Natural killer cell treated with Interleukin-12 subunit alpha and Interleukin-12 subunit beta and Interleukin-15 and Interleukin-18, amount 100 ng/mL, for 72 hours (primary cell): Measurements from ENCODE around the gene SRGAP2C. TPM values are rescaled to one million over a fixed set of nuclear protein-coding genes. Genes with fewer than 3 reads are reported as not detected.
"Not testable (repeated sequence)": the region's sequence is repeated elsewhere in the genome, so short reads cannot be mapped to it uniquely, and the experiment has no call there.

Experiments
- ATAC-seq, 2 donors: fragments of 150-1000 bp; cut with Tn5 transposase in 1 of 2; sonication (Bioruptor Pico), chemical (Tn5 transposase) in 1 of 2; 2 replicates each; pipeline ENCODE4 v1.10.0; 2021
- DNase-seq: peaks from one replicate; pipeline ENCODE4 v3.0.0; 2022; ENCODE audit warnings: low spot score
- H3K27ac Mint-ChIP-seq, 2 donors: 1 replicate in 1 of 2; 2 replicates in 1 of 2; pipeline ENCODE4 v1.8.0; 2022; ENCODE audit warnings: mixed read lengths in 2 of 2, mild to moderate bottlenecking in 1 of 2, moderate library complexity in 1 of 2
- H3K27me3 Mint-ChIP-seq, 2 donors: 1 replicate in 1 of 2; 2 replicates in 1 of 2; pipeline ENCODE4 v1.8.0; 2022; ENCODE audit warnings: mixed read lengths in 2 of 2
- H3K36me3 Mint-ChIP-seq: one replicate; pipeline ENCODE4 v1.8.0; 2022; ENCODE audit warnings: mixed read lengths
- H3K4me1 Mint-ChIP-seq, 2 donors: 1 replicate in 1 of 2; 2 replicates in 1 of 2; pipeline ENCODE4 v1.8.0; 2022; ENCODE audit warnings: low read depth in 2 of 2, mixed read lengths in 2 of 2, mild to moderate bottlenecking in 1 of 2
- H3K4me3 Mint-ChIP-seq: one replicate; pipeline ENCODE4 v1.8.0; 2022; ENCODE audit warnings: mixed read lengths
- H3K9me3 Mint-ChIP-seq: 2 replicates; pipeline ENCODE4 v1.8.0; 2022; ENCODE audit warnings: mixed read lengths
- total RNA-seq, 2 donors: library from RNA; stranded (reverse); gene quantifications; one replicate each; pipeline ENCODE4 v1.2.3, GENCODE V29; 2022

SRGAP2C gene
- total RNA-seq, 2 donors from 2014 or later, result 39.3 to 74.3 TPM

DNA sequence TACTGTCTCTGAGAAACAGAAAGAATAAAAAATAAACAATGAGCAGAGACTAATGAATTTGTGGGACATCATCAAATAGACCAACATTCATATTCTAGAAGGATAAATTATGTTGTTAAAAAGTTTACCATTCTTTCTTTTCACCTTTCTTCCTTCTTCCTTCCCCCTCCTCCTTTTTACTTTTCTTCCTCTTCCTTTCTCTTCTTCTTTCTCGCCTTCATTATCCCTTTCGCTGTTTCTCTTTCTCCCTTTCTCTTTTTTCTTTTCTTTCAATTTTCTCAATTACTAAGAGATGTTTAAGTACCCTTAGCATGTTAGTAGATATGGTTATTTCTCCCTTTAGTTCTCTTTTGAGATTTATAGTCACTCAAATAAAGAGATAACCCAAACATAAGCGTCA lies 207.4 kb downstream of the SRGAP2C start:
- H3K36me3 Mint-ChIP-seq, DNase-seq, ATAC-seq, H3K27ac Mint-ChIP-seq, H3K27me3 Mint-ChIP-seq, H3K4me1 Mint-ChIP-seq, H3K9me3 Mint-ChIP-seq, H3K4me3 Mint-ChIP-seq: not testable (repeated sequence)

DNA sequence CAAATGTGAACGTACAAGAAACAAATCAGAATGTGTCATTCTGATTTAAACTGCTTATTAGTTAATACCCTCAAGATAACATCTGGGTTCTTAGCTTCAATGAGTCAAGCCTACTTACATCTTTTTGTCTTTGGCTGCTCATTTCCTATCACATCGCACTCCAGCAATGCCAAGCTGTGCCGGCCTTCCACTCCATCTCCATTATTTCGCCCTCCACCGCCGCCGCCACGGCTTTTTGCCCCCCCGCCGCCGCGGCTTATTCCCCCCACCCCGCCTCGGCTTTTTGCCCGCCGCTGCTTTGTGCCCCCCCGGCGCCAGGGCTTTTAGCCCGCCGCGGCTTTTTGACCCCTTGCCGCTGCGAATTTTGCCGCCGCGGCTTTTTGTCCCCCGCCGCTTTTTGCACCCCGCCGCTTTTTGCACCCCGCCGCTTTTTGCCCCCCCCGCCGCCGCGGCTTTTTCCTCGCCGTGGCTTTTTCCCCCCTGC lies 211.0 kb downstream of the SRGAP2C start:
- H3K9me3 Mint-ChIP-seq, ATAC-seq, DNase-seq: not testable (repeated sequence)
- Mint-ChIP-seq H3K4me1 (peaks cover 10 to 13% of the 10 kb centered on the region in 2 donors), H3K27ac (peak overlapping the region in 1 of 2 donors; percentile 65), H3K27me3 (peaks cover 10 to 12% of the 10 kb centered on the region in 2 donors), H3K4me3 (peak overlapping the region; percentile 65), H3K36me3 (peaks cover 11% of the 10 kb centered on the region)

DNA sequence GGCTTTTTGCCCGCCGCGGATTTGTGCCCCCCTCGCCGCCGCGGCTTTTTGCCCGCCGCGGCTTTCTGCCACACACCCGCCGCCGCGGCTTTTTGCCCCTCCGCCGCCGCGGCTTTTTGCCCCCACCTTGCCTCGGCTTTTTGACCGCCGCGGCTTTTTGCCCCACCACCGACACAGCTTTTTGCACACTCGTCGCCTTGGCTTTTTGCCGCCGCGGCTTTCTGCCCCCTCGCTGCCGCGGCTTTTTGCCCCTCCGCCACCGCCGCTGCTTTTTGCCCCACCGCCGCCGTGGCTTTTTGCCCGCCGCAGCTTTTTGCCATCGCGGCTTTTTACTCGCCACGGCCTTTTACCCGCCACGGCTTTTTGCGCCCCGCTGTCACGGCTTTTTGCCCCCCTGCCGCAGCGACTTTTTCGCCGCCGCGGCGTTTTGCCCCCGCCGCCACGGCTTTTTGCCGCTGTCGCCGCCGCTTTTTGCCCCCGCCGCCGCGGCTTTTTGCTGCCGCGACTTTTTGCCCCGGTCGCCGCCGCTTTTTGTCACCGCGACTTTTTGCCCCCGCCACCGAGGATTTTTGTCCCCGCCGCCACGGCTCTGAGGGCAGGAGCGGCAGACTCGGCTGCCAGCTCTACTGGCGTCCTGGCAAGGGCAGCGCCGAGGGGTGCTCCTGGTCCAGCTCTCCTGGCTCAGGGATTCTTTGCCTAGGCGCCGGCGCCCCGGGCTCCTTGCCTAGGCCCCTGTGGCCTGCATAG lies 211.7 kb downstream of the SRGAP2C start:
- ATAC-seq, result not testable (repeated sequence)
- peak; percentile 65 for DNase-seq
- Mint-ChIP-seq H3K4me1 (peaks cover 16 to 19% of the 10 kb centered on the region in 2 donors), H3K27ac (peak overlapping the region; percentile 78 to 84), H3K36me3 (peaks cover 19% of the 10 kb centered on the region), H3K4me3 (peak overlapping the region; percentile 82), H3K27me3 (peaks cover 15 to 19% of the 10 kb centered on the region in 2 donors), H3K9me3 (peaks cover 15% of the 10 kb centered on the region)

DNA sequence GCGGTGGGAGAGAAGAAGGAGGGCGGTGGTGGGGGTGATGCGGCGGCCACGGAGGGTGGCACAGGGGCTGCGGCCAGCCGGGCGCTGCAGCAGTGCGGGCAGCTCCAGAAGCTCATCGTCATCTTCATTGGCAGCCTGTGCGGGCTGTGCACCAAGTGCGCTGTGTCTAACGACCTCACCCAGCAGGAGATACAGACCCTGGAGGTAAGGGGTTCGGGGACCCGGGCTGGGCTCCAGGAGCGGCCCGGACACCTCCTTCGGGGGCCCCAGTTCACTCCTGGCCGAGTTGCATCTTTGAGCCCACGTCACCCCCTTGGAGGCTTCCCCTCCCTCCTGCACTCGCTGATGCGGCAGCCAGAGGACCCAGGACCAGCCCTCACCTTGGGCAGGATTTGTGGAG lies 212.3 kb downstream of the SRGAP2C start:
- Mint-ChIP-seq H3K27me3 (peaks cover 15 to 20% of the 10 kb centered on the region in 2 donors), H3K36me3 (peaks cover 19% of the 10 kb centered on the region), H3K4me3 (peak overlapping the region; percentile 82), H3K27ac (peak overlapping the region; percentile 78 to 84), H3K9me3 (peaks cover 15% of the 10 kb centered on the region), H3K4me1 (peaks cover 16 to 19% of the 10 kb centered on the region in 2 donors)
- not testable (repeated sequence) for DNase-seq, ATAC-seq

DNA sequence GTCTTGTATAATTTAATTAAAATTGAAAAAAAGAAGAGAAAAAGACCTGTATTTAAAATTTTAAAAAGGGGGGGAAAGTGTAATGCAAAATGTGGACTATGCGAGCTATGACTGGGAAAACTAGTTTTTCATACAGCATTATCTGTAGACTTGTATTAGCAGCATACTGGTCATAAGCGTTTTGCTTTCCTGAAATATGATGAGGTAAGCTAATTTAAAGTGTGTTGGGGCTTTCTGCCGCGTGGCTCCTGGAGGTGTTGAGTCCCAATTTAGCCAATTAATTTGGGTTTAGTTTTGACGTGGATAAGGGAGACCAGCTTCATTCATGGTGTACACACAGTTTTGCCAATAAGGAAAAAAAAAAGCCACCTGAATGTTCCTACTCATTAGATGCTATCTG lies 214.4 kb downstream of the SRGAP2C start:
- H3K4me3 Mint-ChIP-seq, DNase-seq, ATAC-seq, H3K27ac Mint-ChIP-seq: not testable (repeated sequence)
- Mint-ChIP-seq H3K9me3 (peaks cover 15% of the 10 kb centered on the region), H3K27me3 (peaks cover 15 to 20% of the 10 kb centered on the region in 2 donors), H3K4me1 (peaks cover 16 to 19% of the 10 kb centered on the region in 2 donors), H3K36me3 (peaks cover 19% of the 10 kb centered on the region)

DNA sequence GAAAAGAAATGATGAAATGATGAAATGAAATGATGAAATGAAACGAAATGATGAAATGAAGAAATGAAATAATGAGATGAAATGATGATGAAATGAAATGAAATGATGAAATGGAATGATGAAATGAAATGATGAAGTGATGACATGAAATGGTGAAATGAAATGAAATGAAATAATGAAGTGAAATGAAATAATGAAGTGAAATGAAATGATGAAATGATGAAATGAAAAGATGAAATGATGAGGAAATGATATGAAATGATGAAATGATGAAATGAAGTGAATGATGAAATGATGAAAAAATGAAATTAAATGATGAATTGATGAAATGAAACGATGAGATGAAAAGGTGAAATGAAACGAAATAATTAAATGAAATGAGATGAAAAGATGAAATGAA lies 215.3 kb downstream of the SRGAP2C start:
- Mint-ChIP-seq H3K36me3 (peaks cover 19% of the 10 kb centered on the region), H3K9me3 (peaks cover 15% of the 10 kb centered on the region), H3K27me3 (peaks cover 15 to 20% of the 10 kb centered on the region in 2 donors), H3K4me1 (peaks cover 16 to 19% of the 10 kb centered on the region in 2 donors), H3K27ac (peak overlapping the region; percentile 27 to 87), H3K4me3 (peak overlapping the region; percentile 5)
- DNase-seq, ATAC-seq: not testable (repeated sequence)

DNA sequence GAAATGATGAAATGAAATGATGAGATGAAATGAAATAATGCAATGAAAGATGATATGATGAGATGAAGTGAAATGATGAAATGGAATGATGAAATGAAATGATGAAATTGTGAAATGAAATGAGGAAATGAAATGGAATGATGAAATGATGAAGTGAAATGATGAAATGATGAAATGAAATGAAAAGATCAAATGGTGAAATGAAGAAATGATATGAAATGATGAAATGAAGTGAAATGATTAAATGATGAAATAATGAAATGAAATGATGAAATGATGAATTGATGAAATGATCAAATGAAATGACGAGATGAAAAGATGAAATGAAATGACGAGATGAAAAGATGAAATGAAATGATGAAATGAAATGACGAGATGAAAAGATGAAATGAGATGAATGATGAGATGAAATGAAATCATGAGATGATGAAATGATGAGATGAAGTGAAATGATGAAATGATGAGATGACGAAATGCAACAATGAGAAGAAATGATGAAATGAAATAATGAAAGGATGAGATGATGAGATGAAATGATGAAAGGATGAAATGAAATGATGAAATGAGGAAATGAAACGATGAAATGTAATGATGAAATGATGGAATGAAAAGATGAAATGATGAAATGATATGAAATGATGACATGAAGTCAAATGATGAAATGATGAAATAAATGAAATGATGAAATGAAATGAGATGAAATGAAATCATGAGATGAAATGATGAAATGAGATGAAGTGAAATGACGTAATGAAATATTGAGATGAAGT lies 216.0 kb downstream of the SRGAP2C start:
- ATAC-seq, DNase-seq: not testable (repeated sequence)
- peaks cover 16% of the 10 kb centered on the region in 2 donors for H3K4me1 Mint-ChIP-seq
- peaks cover 15 to 20% of the 10 kb centered on the region in 2 donors for H3K27me3 Mint-ChIP-seq
- H3K27ac Mint-ChIP-seq, result peak overlapping the region; percentile 27 to 87
- H3K36me3 Mint-ChIP-seq, result peaks cover 20% of the 10 kb centered on the region
- H3K4me3 Mint-ChIP-seq, result peak overlapping the region; percentile 5
- H3K9me3 Mint-ChIP-seq, result peaks cover 15% of the 10 kb centered on the region

DNA sequence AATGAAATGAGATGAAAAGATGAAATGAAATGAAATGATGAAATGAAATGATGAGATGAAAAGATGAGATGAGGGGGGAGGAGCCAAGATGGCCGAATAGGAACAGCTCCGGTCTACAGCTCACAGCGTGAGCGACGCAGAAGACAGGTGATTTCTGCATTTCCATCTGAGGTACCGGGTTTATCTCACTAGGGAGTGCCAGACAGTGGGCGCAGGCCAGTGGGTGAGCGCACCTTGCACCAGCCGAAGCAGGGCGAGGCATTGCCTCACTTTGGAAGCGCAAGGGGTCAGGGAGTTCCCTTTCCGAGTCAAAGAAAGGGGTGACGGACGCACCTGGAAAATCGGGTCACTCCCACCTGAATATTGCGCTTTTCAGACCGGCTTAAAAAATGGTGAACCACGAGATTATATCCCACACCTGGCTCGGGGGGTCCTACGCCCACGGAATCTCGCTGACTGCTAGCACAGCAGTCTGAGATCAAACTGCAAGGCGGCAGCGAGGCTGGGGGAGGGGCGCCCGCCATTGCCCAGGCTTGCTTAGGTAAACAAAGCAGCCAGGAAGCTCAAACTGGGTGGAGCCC lies 216.7 kb downstream of the SRGAP2C start:
- peaks cover 15 to 20% of the 10 kb centered on the region in 2 donors for H3K27me3 Mint-ChIP-seq
- H3K36me3 Mint-ChIP-seq, result peaks cover 23% of the 10 kb centered on the region
- H3K4me1 Mint-ChIP-seq, result peaks cover 16% of the 10 kb centered on the region in 2 donors
- peaks cover 15% of the 10 kb centered on the region for H3K9me3 Mint-ChIP-seq
- peak overlapping the region; percentile 27 to 87 for H3K27ac Mint-ChIP-seq
- not testable (repeated sequence) for DNase-seq, ATAC-seq
- H3K4me3 Mint-ChIP-seq, result peak overlapping the region; percentile 5

DNA sequence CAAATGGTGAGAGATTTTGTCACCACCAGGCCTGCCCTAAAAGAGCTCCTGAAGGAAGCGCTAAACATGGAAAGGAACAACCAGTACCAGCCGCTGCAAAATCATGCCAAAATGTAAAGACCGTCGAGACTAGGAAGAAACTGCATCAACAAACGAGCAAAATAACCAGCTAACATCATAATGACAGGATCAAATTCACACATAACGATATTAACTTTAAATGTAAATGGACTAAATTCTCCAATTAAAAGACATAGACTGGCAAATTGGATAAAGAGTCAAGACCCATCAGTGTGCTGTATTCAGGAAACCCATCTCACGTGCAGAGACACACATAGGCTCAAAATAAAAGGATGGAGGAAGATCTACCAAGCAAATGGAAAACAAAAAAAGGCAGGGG lies 218.5 kb downstream of the SRGAP2C start:
- not testable (repeated sequence) for ATAC-seq, H3K27ac Mint-ChIP-seq, DNase-seq, H3K4me3 Mint-ChIP-seq
- peaks cover 15 to 20% of the 10 kb centered on the region in 2 donors for H3K27me3 Mint-ChIP-seq
- peaks cover 16% of the 10 kb centered on the region in 2 donors for H3K4me1 Mint-ChIP-seq
- H3K36me3 Mint-ChIP-seq, result peaks cover 23% of the 10 kb centered on the region
- H3K9me3 Mint-ChIP-seq, result peaks cover 15% of the 10 kb centered on the region

DNA sequence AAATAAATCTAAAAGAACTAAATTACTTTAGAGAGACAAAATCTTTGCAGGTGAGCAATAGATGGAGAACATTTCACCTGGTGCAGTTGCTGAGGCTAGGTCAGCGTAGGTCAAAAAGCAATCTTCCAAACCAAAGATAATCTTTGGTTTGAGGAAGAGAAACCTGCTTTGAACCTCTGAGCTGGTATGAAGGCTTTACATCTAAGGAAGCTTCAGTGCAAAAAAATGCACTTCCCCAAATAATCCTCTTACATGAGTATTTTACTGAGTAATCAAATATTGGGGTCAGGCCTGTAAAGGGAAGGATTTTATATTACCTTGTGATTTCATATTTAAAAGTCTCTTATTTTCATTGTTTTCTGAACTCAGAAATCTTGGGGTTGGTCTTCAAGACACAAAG lies 223.6 kb downstream of the SRGAP2C start:
- H3K4me1 Mint-ChIP-seq, result no peaks in the 10 kb centered on the region
- H3K4me3 Mint-ChIP-seq, result no peak overlapping the region
- no peak for DNase-seq
- H3K36me3 Mint-ChIP-seq, result peaks cover 4% of the 10 kb centered on the region
- ATAC-seq, result no peak
- no peaks in the 10 kb centered on the region for H3K9me3 Mint-ChIP-seq
- H3K27ac Mint-ChIP-seq, result no peak overlapping the region
- H3K27me3 Mint-ChIP-seq, result peaks cover 15 to 29% of the 10 kb centered on the region in 2 donors

DNA sequence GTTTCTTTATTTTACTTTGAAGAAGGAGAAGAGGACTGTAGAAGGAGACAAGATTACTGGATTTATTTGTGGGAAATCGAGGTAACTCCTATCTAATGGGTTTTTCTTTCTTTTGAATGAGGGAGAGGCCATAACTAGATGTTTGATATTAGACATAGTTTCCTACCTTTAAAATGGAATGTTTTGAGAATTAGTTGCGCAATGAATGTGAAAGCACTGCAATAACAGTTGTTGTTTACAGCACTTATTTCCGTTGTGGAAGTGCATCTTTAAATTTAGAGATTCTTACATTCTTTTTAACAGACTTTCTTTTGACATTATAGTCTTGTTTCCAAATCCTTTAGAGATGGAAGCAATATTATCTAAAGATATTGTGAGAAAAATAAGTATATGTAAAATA lies 229.0 kb downstream of the SRGAP2C start:
- no peak for DNase-seq
- no peaks in the 10 kb centered on the region for H3K36me3 Mint-ChIP-seq
- H3K27ac Mint-ChIP-seq, result no peak overlapping the region
- H3K4me1 Mint-ChIP-seq, result peaks cover 0 to 3% of the 10 kb centered on the region in 2 donors
- H3K4me3 Mint-ChIP-seq, result no peak overlapping the region
- no peaks in the 10 kb centered on the region for H3K9me3 Mint-ChIP-seq
- peaks cover 25 to 49% of the 10 kb centered on the region in 2 donors for H3K27me3 Mint-ChIP-seq
- ATAC-seq, result no peak

DNA sequence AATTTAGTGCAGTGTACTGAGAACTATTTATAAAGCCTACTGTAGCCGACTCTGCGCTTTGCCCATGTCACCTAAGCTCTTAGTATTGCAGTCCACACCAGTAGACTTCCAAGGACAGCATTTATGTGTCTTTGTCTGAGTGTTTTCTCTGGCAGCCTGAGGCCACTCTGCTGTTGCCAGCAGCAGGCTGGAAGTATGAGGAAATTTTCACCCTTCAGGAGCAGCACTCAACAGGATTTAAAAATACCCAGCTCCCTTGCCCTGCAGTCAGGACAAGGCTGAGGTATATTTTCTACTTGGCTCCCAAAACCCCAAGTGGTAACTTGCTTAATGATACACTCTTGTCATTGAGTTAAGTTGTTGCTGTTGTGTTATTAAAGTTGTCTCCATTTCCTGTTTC lies 230.1 kb downstream of the SRGAP2C start:
- Mint-ChIP-seq H3K9me3 (no peaks in the 10 kb centered on the region), H3K4me3 (no peak overlapping the region), H3K36me3 (no peaks in the 10 kb centered on the region), H3K4me1 (peaks cover 0 to 3% of the 10 kb centered on the region in 2 donors), H3K27ac (no peak overlapping the region), H3K27me3 (peaks cover 31 to 60% of the 10 kb centered on the region in 2 donors)
- DNase-seq (no peak), ATAC-seq (no peak)

DNA sequence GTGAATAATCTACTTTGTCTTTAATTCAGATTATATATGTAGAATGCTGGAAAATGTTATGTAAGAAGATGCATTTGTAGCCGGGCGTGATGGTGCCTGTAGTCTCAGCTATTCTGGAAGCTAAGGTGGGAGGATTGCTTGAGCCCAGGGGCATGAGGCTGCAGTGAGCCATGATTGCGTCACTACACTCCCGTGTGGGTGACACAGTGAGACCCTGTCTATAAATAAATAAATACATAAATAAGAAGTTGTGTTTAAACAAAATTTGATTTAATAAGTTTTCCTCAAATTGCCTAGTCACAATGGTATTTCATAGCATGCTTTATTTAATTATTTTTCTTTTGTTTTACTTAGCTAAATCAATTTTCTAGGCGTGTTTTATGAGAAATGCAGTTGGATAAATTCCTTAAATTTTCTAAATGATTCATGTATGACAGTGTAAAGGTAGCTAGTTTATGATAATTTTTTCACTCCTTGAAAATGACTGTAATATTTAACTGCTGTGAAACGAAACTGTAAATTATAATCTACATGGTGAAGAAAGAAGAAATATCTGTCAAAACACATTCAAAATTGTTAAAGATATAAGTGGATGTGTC lies 232.6 kb downstream of the SRGAP2C start:
- H3K4me1 Mint-ChIP-seq, result peaks cover 0 to 3% of the 10 kb centered on the region in 2 donors
- H3K27me3 Mint-ChIP-seq, result peaks cover 24 to 50% of the 10 kb centered on the region in 2 donors
- ATAC-seq, result no peak
- H3K4me3 Mint-ChIP-seq, result no peak overlapping the region
- H3K36me3 Mint-ChIP-seq, result no peaks in the 10 kb centered on the region
- no peaks in the 10 kb centered on the region for H3K9me3 Mint-ChIP-seq
- no peak for DNase-seq
- H3K27ac Mint-ChIP-seq, result no peak overlapping the region
